Lower leg skin (tissue), 3 donors: ENCODE results near the gene CALD1.

Experiments used
- CTCF ChIP-seq, 3 donors: fragments of 450-650 bp; IDR thresholded peaks; one replicate each; pipeline ENCODE4 v1.5.1; 2016; ENCODE audit warnings: antibody characterized with exemption in 3 of 3, mild to moderate bottlenecking in 3 of 3, moderate library complexity in 2 of 3
- POLR2A ChIP-seq, 2 donors: fragments of 450-650 bp; IDR thresholded peaks; one replicate each; pipeline ENCODE4 v1.6.1; 2016 to 2017; ENCODE audit warnings: antibody characterized with exemption in 2 of 2, mild to moderate bottlenecking in 1 of 2, moderate library complexity in 1 of 2

- TF ChIP-seq CTCF (IDR thresholded peaks at IDR 0.05) (no peak), POLR2A (IDR thresholded peaks at IDR 0.05) (no peak)
Measured at GRCh38 chr7:134907000-134907399, 127.6 kb downstream of the CALD1 start.
